H1 (cell line): ENCODE data around the gene CNPY2. TPM values are rescaled to one million over a fixed set of nuclear protein-coding genes. Genes with fewer than 3 reads are reported as not detected.

Experiments
- CTCF ChIA-PET: fragments of 300-600 bp; sonication (Branson Sonifier 250); formaldehyde crosslinking; loops from one replicate; lab custom pipeline; 2021; ENCODE audit not compliant: partially characterized antibody; lab: Charles Lee
- POLR2A ChIA-PET: fragments of 300-600 bp; sonication (Branson Sonifier 250); formaldehyde crosslinking; loops from one replicate; lab custom pipeline; 2021; ENCODE audit warnings: inconsistent platforms; ENCODE audit not compliant: partially characterized antibody; lab: Charles Lee
- DNase-seq, 2 experiments: peaks; one replicate each; pipeline versions ENCODE4 v3.0.0 to v3.0.0-alpha.2; 2010 to 2022; ENCODE audit warnings: low spot score in 2 of 2, low read depth in 1 of 2, mixed read lengths in 1 of 2
- FAIRE-seq: peaks from 2 replicates; lab custom pipeline; 2011; peaks lifted over from hg19 to GRCh38; lab: Jason Lieb, UNC
- H2AFZ ChIP-seq: 2 replicates; pipeline ENCODE4 v1.8.1; 2012; ENCODE audit warnings: low read length, inconsistent platforms
- H2AK5ac ChIP-seq: 2 replicates; pipeline ENCODE4 v1.6.1; 2013; ENCODE audit warnings: low read depth, low read length
- H2BK120ac ChIP-seq: replicated peaks from 2 replicates; pipeline ENCODE3; 2013; ENCODE audit warnings: low read depth, low read length, inconsistent platforms
- H2BK12ac ChIP-seq: 2 replicates; pipeline ENCODE4 v1.6.1; 2013; ENCODE audit warnings: low read depth, low read length
- H2BK15ac ChIP-seq: 2 replicates; pipeline ENCODE4 v1.6.1; 2013; ENCODE audit warnings: low read length
- H2BK20ac ChIP-seq: 2 replicates; pipeline ENCODE4 v1.6.1; 2013; ENCODE audit warnings: low read length
- H2BK5ac ChIP-seq: 2 replicates; pipeline ENCODE4 v1.6.1; 2013; ENCODE audit warnings: low read depth, low read length
- H3K14ac ChIP-seq: 2 replicates; pipeline ENCODE4 v1.6.1; 2013; ENCODE audit warnings: inconsistent platforms; ENCODE audit not compliant: insufficient read length
- H3K18ac ChIP-seq: 2 replicates; pipeline ENCODE4 v1.6.1; 2013; ENCODE audit warnings: low read length; ENCODE audit errors: extremely low read depth
- H3K23ac ChIP-seq: 2 replicates; pipeline ENCODE4 v1.6.1; 2013; ENCODE audit warnings: inconsistent platforms; ENCODE audit not compliant: insufficient read length
- H3K23me2 ChIP-seq: 2 replicates; pipeline ENCODE4 v1.6.1; 2013; ENCODE audit warnings: low read depth, low read length
- H3K27ac ChIP-seq: 2 replicates; pipeline ENCODE4 v1.6.1; 2011; ENCODE audit warnings: low read depth, low read length, inconsistent platforms
- H3K27me3 ChIP-seq, 4 experiments: replicated peaks in 1 of 4; 1 replicate in 1 of 4; 2 replicates in 3 of 4; pipeline versions ENCODE4 v1.6.1 to v1.8.1; 2011 to 2013; ENCODE audit warnings: low read length in 3 of 4, mild to moderate bottlenecking in 3 of 4, inconsistent platforms in 2 of 4, mixed read lengths in 2 of 4, moderate library complexity in 1 of 4; ENCODE audit not compliant: control insufficient read depth in 3 of 4, insufficient read depth in 3 of 4; ENCODE audit errors: extremely low read depth in 1 of 4
- H3K36me3 ChIP-seq, 4 experiments: 2 replicates each; pipeline versions ENCODE4 v1.6.1 to v1.8.1; 2011 to 2013; ENCODE audit warnings: mild to moderate bottlenecking in 4 of 4, low read length in 3 of 4, moderate library complexity in 2 of 4, control low read depth in 1 of 4, inconsistent platforms in 1 of 4; ENCODE audit not compliant: insufficient read depth in 4 of 4, control insufficient read depth in 2 of 4
- H3K4ac ChIP-seq: replicated peaks from 2 replicates; pipeline ENCODE3; 2013; ENCODE audit warnings: low read length, low read depth, mixed read lengths, inconsistent platforms; ENCODE audit not compliant: insufficient read length
- H3K4me1 ChIP-seq, 4 experiments: replicated peaks in 1 of 4; 1 replicate in 1 of 4; 2 replicates in 3 of 4; pipeline versions ENCODE4 v1.6.1 to v1.8.1; 2011 to 2013; ENCODE audit warnings: low read length in 3 of 4, inconsistent platforms in 2 of 4, mixed read lengths in 1 of 4; ENCODE audit not compliant: insufficient read depth in 4 of 4, control insufficient read depth in 3 of 4
- H3K4me2 ChIP-seq, 2 experiments: 2 replicates each; pipeline versions ENCODE4 v1.6.1 to v1.8.1; 2011 to 2013; ENCODE audit warnings: low read depth in 2 of 2, low read length in 2 of 2, control low read depth in 1 of 2, inconsistent platforms in 1 of 2, mild to moderate bottlenecking in 1 of 2; ENCODE audit not compliant: insufficient read depth in 1 of 2
- H3K4me3 ChIP-seq, 4 experiments: fragments of 200-600, 300-600 bp in 1 of 4; sonication (generic), shearing (Covaris generic), sonication (Bioruptor Twin) in 1 of 4; 2 replicates each; pipeline versions ENCODE4 v1.5.1 to v1.8.1; 2011 to 2016; ENCODE audit warnings: low read length in 4 of 4, low read depth in 3 of 4, control low read depth in 2 of 4, inconsistent platforms in 2 of 4, mild to moderate bottlenecking in 2 of 4, mixed read lengths in 1 of 4, moderate library complexity in 1 of 4; ENCODE audit not compliant: insufficient read depth in 2 of 4; ENCODE audit errors: extremely low read depth in 1 of 4
- H3K56ac ChIP-seq: replicated peaks from 2 replicates; pipeline ENCODE3; 2013; ENCODE audit warnings: low read depth, mild to moderate bottlenecking, mixed read lengths, low read length, inconsistent platforms; ENCODE audit not compliant: insufficient read length
- H3K79me1 ChIP-seq: 2 replicates; pipeline ENCODE4 v1.6.1; 2013; ENCODE audit warnings: low read depth, low read length, control low read depth
- H3K79me2 ChIP-seq, 2 experiments: 2 replicates each; pipeline versions ENCODE4 v1.6.1 to v1.8.1; 2012 to 2013; ENCODE audit warnings: low read length in 2 of 2, mild to moderate bottlenecking in 2 of 2, inconsistent platforms in 1 of 2; ENCODE audit not compliant: insufficient read depth in 2 of 2, control insufficient read depth in 1 of 2
- H3K9ac ChIP-seq, 4 experiments: replicated peaks in 1 of 4; 1 replicate in 1 of 4; 2 replicates in 3 of 4; pipeline versions ENCODE4 v1.6.1 to v1.8.1; 2011 to 2013; ENCODE audit warnings: low read depth in 3 of 4, low read length in 3 of 4, control low read depth in 2 of 4, mild to moderate bottlenecking in 2 of 4, moderate library complexity in 2 of 4, inconsistent platforms in 1 of 4; ENCODE audit errors: extremely low read depth in 1 of 4
- H3K9me3 ChIP-seq, 2 experiments: 2 replicates each; pipeline versions ENCODE4 v1.6.1 to v1.8.1; 2012 to 2013; ENCODE audit warnings: mild to moderate bottlenecking in 2 of 2, moderate library complexity in 2 of 2, control low read depth in 1 of 2, inconsistent platforms in 1 of 2, low read depth in 1 of 2, low read length in 1 of 2, mixed read lengths in 1 of 2; ENCODE audit not compliant: insufficient read depth in 2 of 2
- H4K20me1 ChIP-seq, 2 experiments: replicated peaks in 1 of 2; 2 replicates each; pipeline versions ENCODE3 to v1.8.1; 2011 to 2013; ENCODE audit warnings: inconsistent platforms in 2 of 2, low read length in 2 of 2, mild to moderate bottlenecking in 1 of 2; ENCODE audit not compliant: insufficient read depth in 2 of 2, control insufficient read depth in 1 of 2
- H4K5ac ChIP-seq: 2 replicates; pipeline ENCODE4 v1.6.1; 2013; ENCODE audit warnings: low read length, low read depth, mixed read lengths, inconsistent platforms; ENCODE audit not compliant: insufficient read length
- H4K8ac ChIP-seq: 2 replicates; pipeline ENCODE4 v1.8.0; 2013; ENCODE audit warnings: mild to moderate bottlenecking, moderate library complexity, low read length, inconsistent platforms; ENCODE audit not compliant: insufficient read depth; ENCODE audit errors: extremely low read depth
- H4K91ac ChIP-seq: replicated peaks from 2 replicates; pipeline ENCODE3; 2013; ENCODE audit warnings: low read length, mixed read lengths, inconsistent platforms; ENCODE audit not compliant: insufficient read length
- ASH2L ChIP-seq: fragments of 200-600, 300-600 bp; sonication (generic); IDR thresholded peaks from one replicate; pipeline ENCODE4 v1.7.1; 2017; ENCODE audit warnings: low read length
- CBX5 ChIP-seq: fragments of 300-800, 300-1000 bp; sonication (generic); IDR thresholded peaks from 2 replicates; pipeline ENCODE4 v1.7.1; 2016; ENCODE audit warnings: antibody characterized with exemption, low read length, low read depth
- CBX8 ChIP-seq: fragments of 300-800, 300-1000 bp; sonication (generic); IDR thresholded peaks from 2 replicates; pipeline ENCODE4 v1.7.1; 2016; ENCODE audit warnings: low read depth, low read length, borderline replicate concordance
- JUN ChIP-seq: IDR thresholded peaks from 2 replicates; pipeline ENCODE4 v1.6.1; 2011; ENCODE audit warnings: low read depth, mild to moderate bottlenecking, improper control_type of control experiment, low read length
- JUND ChIP-seq: IDR thresholded peaks from 2 replicates; pipeline ENCODE4 v1.6.1; 2011; ENCODE audit warnings: mild to moderate bottlenecking, improper control_type of control experiment, low read length
- KDM4A ChIP-seq: IDR thresholded peaks from one replicate; pipeline ENCODE4 v1.7.1; 2012; ENCODE audit warnings: low read depth, mild to moderate bottlenecking, moderate library complexity, low read length, inconsistent platforms; ENCODE audit not compliant: severe bottlenecking
- KDM5A ChIP-seq: fragments of 200-600 bp; IDR thresholded peaks from 2 replicates; pipeline ENCODE4 v1.7.1; 2012; ENCODE audit warnings: mild to moderate bottlenecking, low read length, inconsistent platforms, mixed read lengths
- MAFK ChIP-seq: IDR thresholded peaks from 2 replicates; pipeline ENCODE4 v1.6.1; 2012; ENCODE audit warnings: low read depth, mild to moderate bottlenecking, improper control_type of control experiment, low read length
- NANOG ChIP-seq: IDR thresholded peaks from 2 replicates; pipeline ENCODE4 v1.6.1; 2011; ENCODE audit warnings: low read length, low read depth, mild to moderate bottlenecking, inconsistent platforms; ENCODE audit not compliant: insufficient read depth, poor library complexity, severe bottlenecking
- NRF1 ChIP-seq: IDR thresholded peaks from 2 replicates; pipeline ENCODE4 v1.6.1; 2011; ENCODE audit warnings: mild to moderate bottlenecking, low read depth, low read length, improper control_type of control experiment
- RNF2 ChIP-seq: fragments of 200-900, 300-1000 bp; sonication (generic); IDR thresholded peaks from 2 replicates; pipeline ENCODE4 v1.7.1; 2016; ENCODE audit warnings: borderline replicate concordance, low read depth, mild to moderate bottlenecking, antibody characterized with exemption, low read length; ENCODE audit not compliant: poor library complexity, severe bottlenecking; ENCODE audit errors: missing control alignments
- SAP30 ChIP-seq: fragments of 300-600 bp; sonication (generic); IDR thresholded peaks from 2 replicates; pipeline ENCODE4 v1.7.1; 2012; ENCODE audit warnings: low read length, moderate library complexity, mild to moderate bottlenecking, inconsistent platforms; ENCODE audit not compliant: insufficient read depth, insufficient replicate concordance
- SP4 ChIP-seq: IDR thresholded peaks from 2 replicates; pipeline ENCODE4 v1.6.1; 2012; ENCODE audit warnings: low read length, inconsistent platforms
- TAF1 ChIP-seq: IDR thresholded peaks from 2 replicates; pipeline ENCODE4 v1.6.1; 2011; ENCODE audit warnings: mild to moderate bottlenecking, low read depth, low read length
- TEAD4 ChIP-seq: IDR thresholded peaks from 2 replicates; pipeline ENCODE4 v1.6.1; 2012; ENCODE audit warnings: low read depth, low read length, inconsistent platforms, mixed read lengths
- WGBS, 2 experiments: shearing (Covaris generic) in 1 of 2; methylation state at CpG; one replicate each; pipeline versions ENCODE4 v1.1.6 to v1.1.7; 2013 to 2015; ENCODE audit warnings: low lambda C conversion rate in 2 of 2, mixed read lengths in 2 of 2, inconsistent platforms in 1 of 2, low coverage in 1 of 2, missing lambda C conversion rate in 1 of 2; ENCODE audit not compliant: insufficient replicate concordance in 2 of 2, insufficient coverage in 1 of 2, insufficient read length in 1 of 2; ENCODE audit errors: extremely low coverage in 1 of 2, missing lambda C conversion rate in 1 of 2; 5-methylcytosine and 5-hydroxymethylcytosine counted together
- polyA plus RNA-seq, 7 experiments: library from polyadenylated mRNA; depleted of rRNA in 3 of 7; stranded (reverse) in 5 of 7; unstranded in 2 of 7; fragments of >200 nt in 5 of 7; fragments of 200-250 nt in 2 of 7; gene quantifications; 1 replicate in 5 of 7; 2 replicates in 1 of 7; 4 replicates in 1 of 7; pipeline versions ENCODE4 v1.2.1 to v1.2.3, GENCODE V29; 2011 to 2013; ENCODE audit warnings: missing spikeins in 2 of 7, mixed read lengths in 2 of 7
- total RNA-seq: library from RNA; stranded (reverse); fragmentation: NEBNext Ultra II Directional; extraction: Animal tissue kit (Norgen Biotek cat#: 25700); gene quantifications from 2 replicates; pipeline ENCODE4 v1.2.1, GENCODE V29; 2021

Gene CNPY2
- total and polyA plus RNA-seq, 2 of the 8 experiments (the other 6 are each of a cell fraction or from before 2014, with no cell fraction given), result 203 to 281 TPM

GRCh38 chr12:56308714-56309113, 7.1 kb downstream of the CNPY2 start:
- Histone ChIP-seq H2AFZ (no peak overlapping the region), H3K9ac (no peak overlapping the region), H2BK12ac (no peak overlapping the region), H4K5ac (no peak overlapping the region), H4K91ac (no peak overlapping the region), H3K23me2 (no peaks in the 10 kb centered on the region), H3K56ac (no peak overlapping the region), H3K4ac (no peak overlapping the region), H2BK5ac (no peak overlapping the region), H3K27ac (no peak overlapping the region), H3K79me2 (no peaks in the 10 kb centered on the region), H4K20me1 (no peaks in the 10 kb centered on the region), H3K4me2 (no peak overlapping the region), H3K18ac (no peak overlapping the region), H4K8ac (no peak overlapping the region), H2BK120ac (no peak overlapping the region), H3K14ac (no peak overlapping the region), H3K36me3 (peaks cover 5 to 70% (median 46%) of the 10 kb centered on the region in 4 experiments; a peak in 7 of 8 replicates), H3K4me3 (no peak overlapping the region), H3K27me3 (no peaks in the 10 kb centered on the region), H2BK15ac (no peak overlapping the region), H3K23ac (no peak overlapping the region), H2BK20ac (no peak overlapping the region), H3K4me1 (no peaks in the 10 kb centered on the region), H3K9me3 (no peaks in the 10 kb centered on the region), H2AK5ac (no peak overlapping the region), H3K79me1 (no peaks in the 10 kb centered on the region)
- CTCF ChIA-PET, result interaction anchor here (0.6 to 1.6 kb wide), 5 partner anchors 9 to 155 kb away, joined by 3 to 4 read pairs (median 4); no protein-coding TSS in a partner anchor
- no peak for FAIRE-seq
- WGBS, 2 experiments, result 91% methylated on average over 3 of the region's 3 CpGs; no CpG with 5 or more reads in 1 of the 2 experiments
- DNase-seq, result no peak
- POLR2A ChIA-PET, result interaction anchor here (0.8 to 2.6 kb wide), 12 partner anchors 9 to 193 kb away, joined by 3 to 11 read pairs (median 4); partner anchors contain the start of genes ANKRD52, COQ10A, IL23A and TIMELESS
- TF ChIP-seq ASH2L (no peak), RNF2 (no peak), CBX5 (no peak), MAFK (no peak), NRF1 (no peak), SP4 (no peak), JUND (no peak), SAP30 (no peak), NANOG (no peak), KDM4A (no peak), KDM5A (no peak), TEAD4 (no peak), TAF1 (no peak), JUN (no peak), CBX8 (no peak)
